ENCODE measurements around the gene BBS2. TPM values are rescaled to one million over a fixed set of nuclear protein-coding genes. Genes with fewer than 3 reads are reported as not detected.

BBS2 gene
- total RNA-seq, 1 experiment from 2014 or later, result 24.0 TPM

DNA sequence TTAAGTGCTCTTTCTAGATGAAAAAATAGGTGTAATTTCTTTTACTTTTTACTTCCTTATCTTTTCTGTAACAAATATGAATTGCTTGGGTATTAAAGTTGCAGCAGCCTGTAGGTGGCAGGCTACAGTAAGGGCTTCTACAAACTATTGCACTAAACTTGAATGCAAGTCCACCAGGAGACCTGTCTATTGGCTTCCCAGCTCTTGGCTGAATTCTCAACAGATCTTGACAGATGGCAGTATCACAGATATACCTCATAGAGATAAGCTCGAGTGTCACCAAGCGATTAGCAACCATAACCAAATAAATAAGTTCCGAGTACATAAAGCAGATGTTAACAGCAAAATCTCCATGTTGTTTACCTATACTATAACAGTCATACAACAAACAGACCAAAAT, 5.9 kb downstream of the BBS2 start:
- BruUV-seq (replicated peaks), result no TSS peak
- in situ Hi-C loops (cut with HindIII; ENCODE audit: low pct_unique_long_range_greater_than_20kb, low sequenced_read_pairs), result no loop called here

GRCh38 chr16:56513091-56513490, 6.7 kb downstream of the BBS2 start:
- Histone ChIP-seq H3K27ac (ENCODE audit: low read length) (no peak overlapping the region), H3K27me3 (ENCODE audit: control insufficient read depth, insufficient read depth, low read length) (no peaks in the 10 kb centered on the region), H3K36me3 (ENCODE audit: control insufficient read depth, insufficient read depth, low read length) (no peaks in the 10 kb centered on the region; the same call in none of the 2 replicates), H3K4me1 (ENCODE audit: control insufficient read depth, insufficient read depth, low read length) (peaks cover 20% of the 10 kb centered on the region), H3K9me3 (ENCODE audit: control insufficient read depth, insufficient read depth, low read depth, low read length) (no peaks in the 10 kb centered on the region), H3K4me3 (ENCODE audit: low read depth in 2 of 2, low read length in 2 of 2) (no peak overlapping the region)
- no TSS peak for BruUV-seq (replicated peaks)
- intact Hi-C loops (cut with micrococcal nuclease; ENCODE audit: unreplicated experiment), result loop anchor here (5.0 kb wide), 1 partner anchor 189 kb away; no protein-coding TSS in a partner anchor
- ChIA-PET POLR2A (no interaction called here), CTCF (interaction anchor here (1.8 kb wide), 1 partner anchor 88 kb away, joined by 8 read pairs; no protein-coding TSS in a partner anchor)
- in situ Hi-C loops (cut with HindIII; ENCODE audit: low pct_unique_long_range_greater_than_20kb, low sequenced_read_pairs), result no loop called here
- DNase-seq (ENCODE audit: low read depth, low spot score) (no peak), ATAC-seq (no peak)
- TF ChIP-seq SIN3A (IDR thresholded peaks at IDR 0.05; ENCODE audit: borderline replicate concordance, insufficient read depth, low read depth, low read length) (no peak), TCF7L2 (IDR thresholded peaks at IDR 0.05; ENCODE audit: low read depth, low read length) (no peak), CTCF (IDR thresholded peaks at IDR 0.05) (no peak), POLR2AphosphoS5 (IDR thresholded peaks at IDR 0.05; ENCODE audit: low read depth, low read length) (no peak)
- TF ChIP-seq, protein P1, sequence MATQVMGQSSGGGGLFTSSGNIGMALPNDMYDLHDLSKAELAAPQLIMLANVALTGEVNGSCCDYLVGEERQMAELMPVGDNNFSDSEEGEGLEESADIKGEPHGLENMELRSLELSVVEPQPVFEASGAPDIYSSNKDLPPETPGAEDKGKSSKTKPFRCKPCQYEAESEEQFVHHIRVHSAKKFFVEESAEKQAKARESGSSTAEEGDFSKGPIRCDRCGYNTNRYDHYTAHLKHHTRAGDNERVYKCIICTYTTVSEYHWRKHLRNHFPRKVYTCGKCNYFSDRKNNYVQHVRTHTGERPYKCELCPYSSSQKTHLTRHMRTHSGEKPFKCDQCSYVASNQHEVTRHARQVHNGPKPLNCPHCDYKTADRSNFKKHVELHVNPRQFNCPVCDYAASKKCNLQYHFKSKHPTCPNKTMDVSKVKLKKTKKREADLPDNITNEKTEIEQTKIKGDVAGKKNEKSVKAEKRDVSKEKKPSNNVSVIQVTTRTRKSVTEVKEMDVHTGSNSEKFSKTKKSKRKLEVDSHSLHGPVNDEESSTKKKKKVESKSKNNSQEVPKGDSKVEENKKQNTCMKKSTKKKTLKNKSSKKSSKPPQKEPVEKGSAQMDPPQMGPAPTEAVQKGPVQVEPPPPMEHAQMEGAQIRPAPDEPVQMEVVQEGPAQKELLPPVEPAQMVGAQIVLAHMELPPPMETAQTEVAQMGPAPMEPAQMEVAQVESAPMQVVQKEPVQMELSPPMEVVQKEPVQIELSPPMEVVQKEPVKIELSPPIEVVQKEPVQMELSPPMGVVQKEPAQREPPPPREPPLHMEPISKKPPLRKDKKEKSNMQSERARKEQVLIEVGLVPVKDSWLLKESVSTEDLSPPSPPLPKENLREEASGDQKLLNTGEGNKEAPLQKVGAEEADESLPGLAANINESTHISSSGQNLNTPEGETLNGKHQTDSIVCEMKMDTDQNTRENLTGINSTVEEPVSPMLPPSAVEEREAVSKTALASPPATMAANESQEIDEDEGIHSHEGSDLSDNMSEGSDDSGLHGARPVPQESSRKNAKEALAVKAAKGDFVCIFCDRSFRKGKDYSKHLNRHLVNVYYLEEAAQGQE (IDR thresholded peaks at IDR 0.05; ENCODE audit: insufficient read depth in 1 of 2, low read depth in 2 of 2, low read length in 1 of 2), result no peak

More for the DNA sequence above, 5.9 kb downstream of the BBS2 start:
- peak; percentile 90 for ATAC-seq
- Histone ChIP-seq H3K9me3 (ENCODE audit: control insufficient read depth, insufficient read depth, low read depth, low read length) (no peaks in the 10 kb centered on the region), H3K27me3 (ENCODE audit: control insufficient read depth, insufficient read depth, low read length) (no peaks in the 10 kb centered on the region), H3K4me3 (ENCODE audit: low read depth in 2 of 2, low read length in 2 of 2) (no peak overlapping the region), H3K4me1 (ENCODE audit: control insufficient read depth, insufficient read depth, low read length) (peaks cover 28% of the 10 kb centered on the region), H3K27ac (ENCODE audit: low read length) (no peak overlapping the region; the same call in 1 of the 2 replicates), H3K36me3 (ENCODE audit: control insufficient read depth, insufficient read depth, low read length) (no peaks in the 10 kb centered on the region; the same call in 1 of the 2 replicates)
- POLR2A ChIA-PET, result interaction anchor here (0.6 kb wide), 1 partner anchor 1591 kb away, joined by 3 read pairs; no protein-coding TSS in a partner anchor
- TF ChIP-seq TCF7L2 (IDR thresholded peaks at IDR 0.05; ENCODE audit: low read depth, low read length) (no peak), CTCF (IDR thresholded peaks at IDR 0.05) (peak; percentile 78), POLR2AphosphoS5 (IDR thresholded peaks at IDR 0.05; ENCODE audit: low read depth, low read length) (no peak), SIN3A (IDR thresholded peaks at IDR 0.05; ENCODE audit: borderline replicate concordance, insufficient read depth, low read depth, low read length) (no peak)
- TF ChIP-seq, protein P1 (IDR thresholded peaks at IDR 0.05; ENCODE audit: insufficient read depth in 1 of 2, low read depth in 2 of 2, low read length in 1 of 2), result no peak
- intact Hi-C loops (cut with micrococcal nuclease; ENCODE audit: unreplicated experiment), result loop anchor here (2.0 to 5.0 kb wide), 2 partner anchors 87 to 188 kb away; no protein-coding TSS in a partner anchor
- DNase-seq (ENCODE audit: low read depth, low spot score), result peak; percentile 54
- CTCF ChIA-PET, result interaction anchor here (0.5 to 1.8 kb wide), 2 partner anchors 87 to 103 kb away, joined by 8 read pairs; no protein-coding TSS in a partner anchor
